HG03558 (cell line): ENCODE results near the gene DDAH1.
"Not testable (repeated sequence)": the region's sequence is repeated elsewhere in the genome, so short reads cannot be mapped to it uniquely, and the experiment has no call there.

Experiments
- ATAC-seq: cut with Tn5 transposase; IDR thresholded peaks from one replicate; pipeline ENCODE4 v1.9.1; 2021; ENCODE audit warnings: moderate number of reproducible peaks; ENCODE audit not compliant: unreplicated experiment; ENCODE audit errors: extremely low read depth

Gene DDAH1

DNA sequence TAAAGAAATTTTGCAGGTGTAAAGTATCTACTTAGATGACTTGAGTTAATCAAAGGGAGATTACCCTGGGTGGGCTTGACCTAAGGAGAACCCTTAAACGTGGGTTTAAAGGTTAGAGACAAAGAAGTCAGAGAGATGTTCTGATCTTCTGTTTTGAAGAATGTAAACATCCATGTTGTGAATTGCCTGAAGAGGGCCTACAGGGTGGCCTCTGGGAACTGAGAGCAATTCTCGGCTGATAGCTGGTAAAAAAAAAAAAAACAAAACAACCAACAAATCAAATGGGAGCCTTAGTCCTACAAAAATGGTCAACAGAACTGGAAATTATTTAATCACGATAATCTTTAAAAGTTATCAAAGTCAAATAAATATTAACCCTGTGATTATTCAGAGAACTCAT is 99.1 kb downstream of the DDAH1 start:
- no peak for ATAC-seq

DNA sequence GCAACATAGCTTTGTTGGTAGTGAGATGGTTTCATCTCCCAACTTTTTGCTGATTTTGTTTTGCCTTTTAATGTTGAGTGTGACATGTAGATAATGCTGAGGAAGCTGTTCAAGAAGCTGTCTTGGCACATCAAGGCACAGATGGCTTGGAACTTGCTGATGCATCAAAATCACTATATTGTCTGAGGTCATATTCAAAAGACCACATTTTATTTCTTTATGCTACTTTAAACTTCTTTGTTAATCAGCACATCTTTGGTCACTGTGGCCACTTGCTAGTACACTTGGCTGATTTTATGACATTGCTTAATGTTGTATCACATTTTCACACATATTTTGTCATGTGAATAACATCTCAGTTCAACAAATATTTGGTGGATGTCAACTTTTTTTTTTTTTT is 101.4 kb downstream of the DDAH1 start:
- no peak for ATAC-seq

DNA sequence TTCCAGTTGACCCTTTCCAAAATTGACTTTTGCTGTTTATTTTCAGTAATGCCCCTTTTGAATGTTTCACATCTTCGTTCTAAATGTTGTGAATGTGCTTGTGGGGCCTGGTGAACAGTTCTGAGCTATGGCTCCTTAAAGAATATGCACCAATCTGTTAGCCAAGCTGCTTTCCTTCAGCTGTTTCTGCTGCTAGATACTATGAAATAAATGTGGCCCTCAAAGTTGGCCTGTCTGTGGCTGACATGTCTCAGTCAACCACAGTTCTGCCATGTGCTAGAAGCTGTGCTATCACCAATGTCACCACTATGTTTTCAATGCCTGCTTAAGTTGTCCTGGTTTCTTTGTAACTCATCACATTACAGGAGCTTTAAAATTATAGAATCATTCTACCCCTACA is 101.9 kb downstream of the DDAH1 start:
- ATAC-seq: no peak

DNA sequence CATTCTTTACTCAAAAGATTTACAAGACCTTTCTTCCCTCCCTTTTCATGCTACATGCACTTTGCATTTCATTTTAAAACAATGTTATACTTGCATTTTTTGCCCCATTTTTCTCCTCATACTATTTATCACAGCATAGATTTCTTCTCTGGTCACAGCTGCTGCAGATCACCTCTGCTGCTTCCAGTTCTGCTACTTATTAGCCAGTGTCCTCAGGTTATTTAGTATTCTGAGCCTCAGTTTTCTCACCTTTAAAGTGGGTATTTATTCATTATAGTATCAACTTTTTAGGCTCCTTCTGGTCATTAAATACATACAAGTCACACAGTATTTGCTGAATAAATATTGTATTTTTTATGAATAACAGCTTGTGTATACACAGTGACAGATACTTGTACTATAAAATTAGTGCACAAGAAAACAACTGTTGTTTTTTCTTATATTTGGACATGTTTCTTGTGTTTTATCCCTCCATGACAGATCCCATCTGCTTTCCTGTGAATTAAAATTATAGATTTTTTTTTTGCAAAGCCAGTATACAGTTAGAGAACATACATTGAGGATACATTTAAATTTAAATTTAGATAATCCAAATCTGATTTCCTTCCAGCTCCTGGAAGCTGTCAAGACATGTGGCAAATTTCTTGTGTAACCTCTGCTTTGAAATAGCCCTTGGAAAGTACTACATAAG is 103.2 kb downstream of the DDAH1 start:
- no peak for ATAC-seq

DNA sequence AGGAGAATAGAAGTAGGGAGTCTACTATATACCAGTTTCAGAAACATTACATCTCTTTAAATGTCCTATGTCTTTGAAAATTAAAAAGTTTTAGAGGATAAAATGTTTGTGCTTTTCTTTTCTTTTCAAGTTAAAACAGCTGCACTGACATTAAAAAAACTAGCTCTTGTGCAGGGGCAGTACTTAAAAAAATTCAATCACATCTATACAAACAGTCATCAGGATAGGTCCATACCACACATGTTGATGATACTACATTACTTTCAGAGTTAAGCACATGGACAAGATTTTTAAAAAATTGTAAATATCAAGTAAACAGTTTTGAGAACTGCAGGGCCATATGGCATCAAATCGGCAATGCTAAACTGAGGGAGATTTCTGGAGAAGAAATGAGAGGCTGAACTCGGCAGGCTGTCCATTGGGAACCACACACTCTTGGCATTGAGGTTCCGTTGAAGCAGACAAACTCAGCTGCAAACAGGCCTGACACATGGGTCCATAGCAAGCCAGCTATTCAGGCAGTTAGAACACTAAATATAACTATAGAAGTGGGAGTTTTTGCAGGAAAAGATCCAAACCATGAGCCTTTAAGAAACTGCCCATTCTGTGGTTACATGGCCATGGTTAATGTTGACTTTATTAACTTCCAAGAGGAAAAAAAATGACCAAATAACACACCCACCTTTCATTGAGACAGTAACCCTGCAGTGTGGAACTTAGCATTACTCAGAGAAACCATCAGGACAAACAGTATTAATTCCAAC is 104.0 kb downstream of the DDAH1 start:
- no peak for ATAC-seq

DNA sequence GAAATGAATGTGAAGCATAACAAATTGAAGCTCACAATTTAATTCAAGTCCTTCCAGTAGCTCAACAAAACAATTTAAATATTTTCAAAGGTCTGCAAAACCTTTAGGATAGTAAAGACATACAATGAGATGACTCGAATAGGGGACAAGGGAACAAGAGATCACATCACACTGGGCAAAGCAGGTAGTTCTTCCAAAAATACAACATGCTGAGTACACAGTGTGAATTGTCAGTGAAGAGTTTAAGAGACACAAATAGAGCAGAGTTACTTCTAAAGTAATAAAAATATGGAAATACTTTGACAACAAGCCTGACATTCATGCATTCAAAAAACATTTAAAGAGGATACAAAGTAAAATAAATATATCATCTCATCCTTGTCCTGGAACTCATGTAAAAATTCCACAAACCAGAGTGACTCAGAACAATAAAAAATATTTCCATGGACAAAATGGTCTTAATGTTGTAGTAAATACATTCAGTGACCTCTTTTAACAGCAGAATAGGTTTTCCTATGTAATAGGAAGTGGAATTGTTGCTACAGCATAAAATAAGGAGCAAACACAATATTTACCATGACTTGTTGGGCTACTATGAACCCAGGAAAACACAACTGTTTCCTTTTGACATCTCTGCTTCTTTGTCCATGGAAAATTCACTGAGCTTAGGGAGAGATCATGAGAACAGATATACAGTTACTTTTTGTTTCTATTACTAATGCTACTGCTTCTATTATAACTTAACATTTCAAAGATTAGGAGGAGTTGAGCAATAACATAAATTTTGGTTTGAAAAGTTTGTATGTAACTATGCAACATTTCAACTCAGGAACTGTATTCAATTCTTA is 104.9 kb downstream of the DDAH1 start:
- ATAC-seq: no peak

DNA sequence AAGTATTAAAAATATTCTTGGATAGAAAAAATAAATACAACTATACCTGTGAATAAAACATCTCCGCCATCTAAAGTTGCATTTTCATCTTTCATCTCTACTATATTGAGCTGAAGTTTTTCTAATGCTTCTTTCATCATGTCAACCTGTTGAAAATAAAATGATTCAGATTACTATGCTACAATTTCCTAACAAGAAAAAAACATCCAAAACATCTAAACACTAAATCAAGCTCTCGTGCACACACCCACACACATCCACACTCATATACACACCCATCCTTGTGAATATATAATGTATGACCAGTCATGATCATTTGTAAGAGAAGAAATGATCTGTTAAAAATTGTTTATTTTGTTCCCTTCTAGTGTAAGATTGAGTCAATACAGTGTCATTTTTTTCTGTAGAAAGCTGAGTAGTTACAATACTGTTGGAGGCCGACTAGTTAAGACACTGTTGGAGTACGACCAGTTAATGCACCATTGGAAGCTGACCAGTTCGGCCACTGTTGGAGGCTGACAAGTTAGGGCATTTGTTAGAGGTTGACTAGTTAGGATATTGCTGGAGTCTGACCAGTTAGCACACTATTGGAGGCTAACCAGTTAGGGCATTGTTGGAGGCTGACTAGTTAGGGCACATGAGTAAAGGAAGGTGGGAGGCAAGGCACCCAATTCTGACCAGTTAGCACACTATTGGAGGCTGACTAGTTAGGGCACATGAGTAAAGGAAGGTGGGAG is 106.1 kb downstream of the DDAH1 start:
- no peak for ATAC-seq

DNA sequence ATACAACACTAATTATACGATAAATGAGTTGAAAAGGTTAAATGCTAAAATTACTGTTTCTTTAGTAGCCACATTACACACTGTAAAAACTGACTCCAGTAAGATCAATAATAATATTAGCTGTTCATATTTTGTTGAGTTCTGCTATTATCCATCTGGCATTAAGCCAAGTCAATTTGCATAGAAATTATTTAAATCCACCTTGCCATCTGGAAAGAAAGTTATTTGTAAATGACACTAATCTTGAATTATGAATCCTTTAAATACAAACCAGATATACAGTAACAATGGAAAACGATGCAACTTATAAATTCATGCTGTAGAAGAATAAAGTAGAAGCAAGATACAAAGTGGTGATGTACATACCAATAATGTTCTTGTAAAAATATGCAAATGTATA is 107.1 kb downstream of the DDAH1 start:
- ATAC-seq: no peak

DNA sequence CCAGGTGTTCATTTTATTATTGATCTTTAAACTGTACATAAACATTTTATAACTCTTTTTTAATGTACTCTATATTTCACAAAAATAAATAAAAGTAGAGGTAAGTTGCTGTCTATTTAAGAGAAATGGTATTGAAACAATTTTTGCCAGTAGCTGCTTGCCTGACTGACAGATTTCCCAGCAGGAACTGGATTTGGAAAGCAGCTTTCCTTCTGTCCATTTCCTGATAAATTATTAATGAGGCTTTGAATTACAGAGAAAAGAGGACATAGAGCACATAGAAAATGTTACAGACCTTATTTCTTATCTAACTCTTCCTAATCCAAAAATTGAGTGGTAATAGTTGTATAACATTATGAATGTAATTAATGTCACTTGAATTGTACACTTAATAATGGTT is 108.8 kb downstream of the DDAH1 start:
- no peak for ATAC-seq

DNA sequence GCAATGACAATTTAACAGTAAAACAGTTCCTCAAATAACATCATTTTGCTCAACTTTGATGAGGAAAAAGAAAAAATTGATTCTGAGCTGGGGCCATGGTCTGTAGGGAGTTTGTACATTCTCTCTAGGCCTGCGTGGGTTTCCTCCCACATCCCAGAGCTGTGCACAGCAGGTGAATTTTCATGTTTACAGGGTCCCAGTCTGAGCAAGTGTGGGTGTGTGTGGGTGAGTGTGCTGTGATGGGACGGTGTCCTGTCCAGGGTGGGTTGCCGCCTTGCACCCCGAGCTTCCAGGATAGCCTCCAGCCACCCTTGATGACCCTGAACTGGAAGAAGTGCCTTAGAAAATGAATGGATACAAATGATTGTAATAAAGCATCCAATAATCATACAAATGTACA is 112.9 kb downstream of the DDAH1 start:
- no peak for ATAC-seq

DNA sequence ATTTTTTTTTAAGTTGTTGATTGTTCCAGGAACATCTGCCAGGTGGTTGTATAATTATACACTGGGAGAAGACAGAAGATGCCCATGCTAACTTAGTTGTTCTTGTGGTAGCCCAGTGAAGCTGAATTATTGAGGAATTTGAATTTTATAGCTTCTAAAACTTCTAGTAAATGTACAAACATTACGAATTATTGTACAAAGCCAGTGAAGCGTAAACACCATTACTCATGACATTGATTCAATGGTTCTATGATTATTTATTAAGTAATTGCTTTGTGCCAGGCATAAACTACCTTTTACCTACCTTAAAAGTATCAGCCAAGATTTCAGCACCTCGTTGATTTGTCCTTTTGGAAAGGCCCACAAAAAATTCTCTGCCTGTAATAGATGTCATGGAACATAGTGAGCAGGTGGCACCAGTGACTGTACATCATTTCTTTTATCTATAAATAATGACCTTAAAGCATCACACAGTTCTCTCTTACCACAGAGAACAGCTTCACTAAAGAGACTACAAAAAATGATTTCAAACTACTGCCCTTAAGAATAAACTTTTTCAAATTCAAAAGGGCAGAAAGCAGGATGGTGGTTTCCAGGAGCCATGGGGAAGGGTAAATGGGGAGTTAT is 113.6 kb downstream of the DDAH1 start:
- no peak for ATAC-seq

DNA sequence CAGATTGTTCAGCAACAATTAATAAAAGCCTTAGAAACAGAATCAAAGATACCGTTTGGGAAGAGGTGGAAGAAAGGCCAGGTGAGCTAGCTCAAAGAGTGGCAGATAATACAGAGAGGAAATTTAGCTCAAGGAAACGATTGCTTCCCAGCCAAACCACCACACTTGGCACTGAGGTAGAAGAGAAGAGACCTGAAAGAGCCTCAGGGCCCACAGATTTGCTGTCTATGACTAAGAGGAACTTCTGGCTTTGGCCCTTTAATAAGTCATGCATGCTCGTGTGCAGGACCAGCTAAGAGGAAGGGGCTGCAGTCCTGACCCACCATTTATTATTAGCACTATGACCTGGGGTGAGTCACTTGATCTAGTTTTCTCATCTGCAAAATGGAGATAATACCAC is 115.7 kb downstream of the DDAH1 start:
- no peak for ATAC-seq

DNA sequence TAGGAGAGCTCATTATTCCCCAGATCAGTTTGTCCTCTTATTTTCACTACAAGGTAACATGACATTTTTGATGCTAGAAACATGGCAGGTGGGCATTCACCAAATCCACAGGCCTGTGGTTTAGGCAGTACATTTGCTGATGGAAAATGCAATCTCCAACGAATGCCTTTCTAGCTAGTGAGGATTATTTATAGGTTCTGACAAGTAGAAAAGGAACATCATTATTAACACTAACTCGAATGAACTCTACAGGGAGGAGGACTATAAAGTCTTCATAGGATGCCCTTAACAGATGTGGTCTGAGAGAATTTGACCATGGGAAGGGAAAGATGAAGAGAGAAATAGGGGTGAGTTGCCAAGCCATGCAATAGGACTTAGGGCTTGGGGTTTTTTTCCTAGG is 117.1 kb downstream of the DDAH1 start:
- no peak for ATAC-seq

DNA sequence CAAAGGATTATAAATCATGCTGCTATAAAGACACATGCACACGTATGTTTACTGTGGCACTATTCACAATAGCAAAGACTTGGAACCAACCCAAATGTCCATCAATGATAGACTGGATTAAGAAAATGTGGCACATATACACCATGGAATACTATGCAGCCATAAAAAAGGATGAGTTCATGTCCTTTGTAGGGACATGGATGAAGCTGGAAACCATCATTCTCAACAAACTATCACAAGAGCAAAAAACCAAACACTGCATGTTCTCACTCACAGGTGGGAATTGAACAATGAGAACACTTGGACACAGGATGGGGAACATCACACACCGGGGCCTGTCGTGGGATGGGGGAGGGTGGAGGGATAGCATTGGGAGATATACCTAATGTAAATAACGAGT is 117.7 kb downstream of the DDAH1 start:
- not testable (repeated sequence) for ATAC-seq

DNA sequence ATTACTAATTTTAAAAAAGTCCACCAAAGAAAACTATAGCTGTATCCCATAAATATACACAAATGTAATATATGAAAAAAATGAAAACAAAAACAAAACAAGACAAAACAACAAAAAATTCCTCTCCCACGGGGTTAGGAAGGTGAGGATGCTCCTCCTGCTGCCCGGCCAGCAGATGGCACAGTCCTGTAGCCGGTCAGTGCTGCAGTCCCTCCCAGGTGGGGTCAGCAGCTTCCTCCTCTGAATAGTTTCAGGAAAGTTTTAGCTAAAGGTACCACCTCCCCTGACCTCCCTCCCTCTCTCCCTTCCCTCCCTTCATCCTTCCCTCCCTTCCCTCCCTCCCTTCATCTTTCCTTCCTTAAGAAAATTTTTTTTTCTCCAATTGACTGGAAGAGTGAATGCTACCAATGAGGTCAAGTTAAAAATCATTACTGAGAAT is 120.7 kb downstream of the DDAH1 start:
- ATAC-seq: no peak

DNA sequence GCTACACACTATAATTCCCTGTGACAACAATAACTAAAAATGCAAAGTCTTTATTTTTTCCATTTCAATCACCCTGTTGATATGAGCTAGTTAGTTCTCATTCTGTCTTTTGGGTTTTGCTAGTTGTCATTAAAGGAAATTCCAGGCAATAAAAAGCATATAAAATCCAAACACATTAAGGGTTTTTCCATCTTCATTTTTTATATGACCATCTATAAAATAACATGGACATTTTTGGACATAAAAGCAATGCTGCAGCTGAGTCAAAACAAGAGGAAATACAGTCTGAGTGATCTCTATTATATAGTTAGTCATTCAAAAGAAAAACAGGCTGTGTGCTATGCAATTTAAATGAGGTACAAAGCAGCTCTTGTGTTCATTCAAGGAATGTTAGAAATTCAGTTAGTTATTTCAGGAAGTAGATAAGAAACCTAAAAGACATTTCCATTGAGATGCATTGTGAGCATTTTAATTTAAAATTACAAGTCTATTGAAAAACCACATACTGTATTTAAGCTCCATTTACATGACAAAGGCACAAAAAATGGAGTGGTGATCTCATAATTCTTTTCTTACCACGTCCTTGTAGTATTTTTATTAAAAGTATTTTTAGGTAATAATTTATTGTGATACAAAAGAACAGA is 121.2 kb downstream of the DDAH1 start:
- ATAC-seq: no peak

DNA sequence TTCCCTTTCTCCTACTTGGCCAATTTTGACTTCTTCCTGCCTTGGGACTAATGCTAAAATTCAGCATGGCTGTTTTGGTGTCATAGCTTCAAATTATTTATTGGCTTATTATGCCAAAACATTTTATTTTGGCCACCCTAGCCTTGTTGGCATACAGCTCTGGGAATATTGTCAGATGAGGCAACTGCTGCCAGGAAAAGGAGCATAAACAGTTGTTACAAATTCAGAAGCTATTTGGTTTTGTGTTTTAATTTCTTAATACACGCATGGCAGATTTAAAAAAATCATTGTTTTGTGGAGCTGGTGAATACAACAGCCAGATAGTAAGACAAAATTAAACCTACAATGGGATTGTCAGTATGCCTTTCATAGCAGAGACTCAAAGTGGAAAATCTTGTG is 121.7 kb downstream of the DDAH1 start:
- no peak for ATAC-seq

DNA sequence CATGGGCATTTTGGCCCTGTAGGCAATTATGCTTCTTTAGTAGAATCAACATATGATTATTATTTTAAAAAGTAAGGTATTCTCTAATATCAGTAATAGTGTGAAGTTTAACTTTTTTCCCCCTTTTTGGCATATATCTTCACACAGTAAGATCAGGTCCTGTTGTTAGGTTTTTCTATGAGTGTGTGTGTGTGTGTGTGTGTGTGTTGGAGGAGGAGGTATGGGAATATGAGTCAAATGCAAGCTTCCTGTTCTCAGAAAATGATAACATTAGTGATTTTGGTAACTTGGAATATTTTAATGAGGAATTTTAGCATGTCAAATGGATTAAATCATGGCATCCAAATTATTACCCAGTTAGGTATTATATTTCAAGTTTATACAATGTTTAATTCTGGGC is 122.8 kb downstream of the DDAH1 start:
- ATAC-seq: no peak

DNA sequence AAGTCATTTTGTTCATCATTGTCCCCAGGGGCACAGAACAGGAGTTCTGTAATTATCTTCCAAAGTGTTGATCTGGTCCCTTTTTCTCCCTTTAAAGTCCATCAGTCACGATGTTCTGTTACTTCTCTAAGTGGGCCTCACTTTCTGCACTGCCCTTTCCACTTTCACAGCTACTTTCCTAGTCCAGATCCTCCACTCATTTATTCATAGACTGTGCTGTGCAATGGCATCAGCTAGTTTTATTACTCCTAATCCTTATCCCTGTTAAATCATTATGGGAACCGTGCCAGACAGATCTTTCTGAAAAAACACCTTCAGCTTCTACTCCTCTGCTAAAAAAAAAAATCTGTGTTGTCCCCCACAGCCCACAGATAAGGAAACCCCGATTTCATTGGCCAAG is 124.5 kb downstream of the DDAH1 start:
- no peak for ATAC-seq
